HG02840 (cell line): ENCODE results near the gene APEH.

Experiments used
- ATAC-seq: cut with Tn5 transposase; IDR thresholded peaks from one replicate; pipeline ENCODE4 v1.9.1; 2021; ENCODE audit warnings: mild to moderate bottlenecking, moderate library complexity, moderate number of reproducible peaks; ENCODE audit not compliant: unreplicated experiment, low FRiP score

The APEH gene

GRCh38 chr3:49673715-49674496 lies at the start of gene APEH:
TSS of gene APEH (plus strand) at chr3:49674351. CDS start at chr3:49674402, 51 bp downstream.
- peak; percentile 77 for ATAC-seq

GRCh38 chr3:49625071-49625470 lies 49.1 kb upstream of the APEH start:
- ATAC-seq: no peak

- no peak for ATAC-seq
These were observed 48.0 kb upstream of the APEH start for GRCh38 chr3:49626101-49626581.

DNA sequence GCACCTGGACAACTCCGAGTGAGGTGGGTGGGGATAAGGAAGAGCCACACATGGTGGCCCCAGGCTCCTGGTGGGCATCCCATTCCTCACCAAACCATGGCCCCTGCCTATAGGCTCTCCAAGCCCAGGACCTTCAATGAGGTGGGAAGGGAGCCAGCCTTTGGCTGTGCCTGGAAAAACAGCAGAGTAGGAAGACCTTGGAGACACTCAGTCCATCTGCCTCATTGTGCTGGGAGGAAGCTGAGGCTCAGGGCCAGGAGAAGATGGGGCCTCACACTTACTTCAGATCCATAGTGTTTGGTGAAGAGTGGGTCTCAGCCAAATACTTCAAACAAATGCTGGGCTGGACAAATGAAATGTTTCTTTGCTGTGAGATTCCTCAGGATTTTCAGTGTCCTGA lies 47.4 kb upstream of the APEH start:
- no peak for ATAC-seq

DNA sequence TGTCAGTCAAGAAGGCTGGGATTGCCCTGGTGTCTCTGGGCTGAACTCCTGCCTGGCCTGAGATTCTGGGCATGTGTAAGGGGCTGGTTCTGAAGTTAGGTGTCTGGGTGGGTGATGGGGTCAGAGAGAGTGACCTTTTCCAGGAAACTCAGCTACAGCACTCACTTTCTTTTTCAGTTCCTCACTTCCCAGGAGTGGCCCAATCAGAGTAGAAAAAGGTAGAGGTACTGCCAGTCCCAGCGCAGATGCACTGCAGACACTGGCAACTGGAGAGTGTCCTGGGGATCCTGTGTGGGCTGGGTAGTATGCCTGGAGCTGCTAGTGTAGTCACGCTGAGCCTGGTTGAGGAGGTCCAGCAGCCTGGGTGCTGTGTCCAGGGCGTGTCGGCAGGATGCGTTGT lies 46.5 kb upstream of the APEH start:
- ATAC-seq: no peak

GRCh38 chr3:49628249-49628648 lies 45.9 kb upstream of the APEH start:
- ATAC-seq: no peak

DNA sequence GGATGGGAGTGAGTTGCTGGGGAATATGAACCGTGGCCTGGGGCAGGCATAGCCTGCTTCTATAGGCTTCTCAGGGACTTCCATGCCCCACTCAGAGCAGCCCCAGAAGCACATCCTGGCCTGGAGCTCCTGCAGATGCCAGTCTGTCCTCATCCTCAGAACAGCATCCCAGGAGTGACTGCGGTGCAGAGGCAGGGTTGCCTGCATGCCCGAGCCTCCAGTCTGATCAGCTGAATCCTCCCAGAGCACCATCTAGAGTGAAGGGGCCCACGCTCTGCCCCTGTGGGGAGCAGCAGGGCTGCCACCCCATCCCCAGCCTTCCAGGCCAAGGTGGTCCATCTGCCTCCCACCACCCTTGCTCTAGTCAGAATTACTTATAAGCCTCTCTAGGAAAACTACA lies 44.7 kb upstream of the APEH start:
- no peak for ATAC-seq

DNA sequence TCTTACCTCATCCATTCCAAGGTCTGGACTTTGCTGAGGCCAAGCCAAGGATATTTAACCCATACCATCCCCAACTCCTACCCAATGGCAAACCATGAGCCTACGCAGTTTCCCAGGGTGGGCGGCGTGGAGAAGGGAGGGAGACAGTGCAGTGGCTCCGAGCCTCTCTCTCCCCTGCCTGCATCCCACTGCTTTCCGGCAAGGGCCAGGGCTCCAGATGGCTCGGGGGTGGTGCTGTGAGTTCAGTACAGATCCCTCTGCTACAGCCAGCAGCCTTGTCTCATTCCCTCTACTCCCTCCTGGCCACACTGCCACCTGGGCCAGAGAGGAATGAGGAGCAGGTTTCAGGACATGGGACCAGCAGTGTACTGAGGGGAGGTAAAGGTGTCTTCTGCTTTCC lies 44.3 kb upstream of the APEH start:
- no peak for ATAC-seq

- no peak for ATAC-seq
These were observed 43.4 kb upstream of the APEH start for GRCh38 chr3:49630784-49631183.

GRCh38 chr3:49634736-49635135 lies 39.4 kb upstream of the APEH start:
- ATAC-seq: no peak

DNA sequence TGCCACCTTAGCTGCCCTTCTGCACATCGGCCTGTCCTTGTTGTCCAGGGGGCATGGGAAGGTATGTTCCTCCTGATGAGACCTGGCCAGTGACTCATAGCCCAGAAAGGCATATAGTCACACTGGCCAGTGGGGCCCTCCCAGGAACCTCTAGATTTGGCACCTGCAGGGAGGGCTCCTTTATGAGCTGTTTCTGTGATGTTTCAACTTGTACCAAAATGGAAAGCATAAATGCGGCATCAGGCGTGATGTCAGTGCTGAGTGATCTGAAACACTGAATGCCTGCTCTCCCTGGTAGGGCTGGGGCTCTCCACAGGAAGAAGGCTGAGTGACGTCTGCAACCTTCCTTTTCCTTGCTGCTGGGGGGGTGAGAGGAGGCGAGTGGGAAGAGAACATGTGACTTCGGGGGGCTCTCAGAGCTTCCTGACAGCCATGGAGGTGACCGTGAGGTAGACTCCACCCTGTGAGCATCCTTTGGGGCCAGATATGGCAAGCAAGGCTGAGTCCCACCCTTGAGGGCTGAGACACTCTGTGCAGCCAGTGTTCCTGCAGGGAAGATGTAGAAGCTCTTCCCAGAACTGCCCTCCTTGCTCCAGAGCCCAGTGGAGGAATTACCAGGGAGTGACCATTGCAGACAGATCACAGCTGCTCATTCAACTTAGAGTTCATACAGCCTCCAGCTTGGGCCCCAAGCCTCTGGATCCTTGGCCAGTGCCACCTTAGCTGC lies 37.1 kb upstream of the APEH start:
- no peak for ATAC-seq

GRCh38 chr3:49638445-49638844 lies 35.7 kb upstream of the APEH start:
- no peak for ATAC-seq

DNA sequence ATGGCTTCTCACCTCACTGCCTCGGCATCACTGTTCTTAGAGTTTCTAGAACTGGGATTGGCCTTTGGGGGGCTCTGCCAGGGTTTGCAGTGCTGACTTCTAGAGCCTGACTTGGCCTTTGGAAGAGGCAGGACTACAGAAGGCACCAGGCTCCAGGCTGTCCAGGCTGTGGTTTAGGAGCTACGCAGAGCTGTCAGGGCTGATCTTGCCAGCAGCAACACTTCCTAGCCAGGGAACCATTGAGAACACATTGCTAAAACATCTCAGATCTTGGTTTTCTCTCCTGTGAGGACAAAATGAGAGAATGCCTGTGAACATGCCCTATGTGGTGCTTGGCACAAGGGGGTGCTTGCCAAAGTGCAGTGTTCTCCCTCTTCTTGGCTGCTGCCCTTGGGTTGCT lies 34.6 kb upstream of the APEH start:
- no peak for ATAC-seq

- no peak for ATAC-seq
These were observed 32.9 kb upstream of the APEH start for GRCh38 chr3:49641292-49641691.

DNA sequence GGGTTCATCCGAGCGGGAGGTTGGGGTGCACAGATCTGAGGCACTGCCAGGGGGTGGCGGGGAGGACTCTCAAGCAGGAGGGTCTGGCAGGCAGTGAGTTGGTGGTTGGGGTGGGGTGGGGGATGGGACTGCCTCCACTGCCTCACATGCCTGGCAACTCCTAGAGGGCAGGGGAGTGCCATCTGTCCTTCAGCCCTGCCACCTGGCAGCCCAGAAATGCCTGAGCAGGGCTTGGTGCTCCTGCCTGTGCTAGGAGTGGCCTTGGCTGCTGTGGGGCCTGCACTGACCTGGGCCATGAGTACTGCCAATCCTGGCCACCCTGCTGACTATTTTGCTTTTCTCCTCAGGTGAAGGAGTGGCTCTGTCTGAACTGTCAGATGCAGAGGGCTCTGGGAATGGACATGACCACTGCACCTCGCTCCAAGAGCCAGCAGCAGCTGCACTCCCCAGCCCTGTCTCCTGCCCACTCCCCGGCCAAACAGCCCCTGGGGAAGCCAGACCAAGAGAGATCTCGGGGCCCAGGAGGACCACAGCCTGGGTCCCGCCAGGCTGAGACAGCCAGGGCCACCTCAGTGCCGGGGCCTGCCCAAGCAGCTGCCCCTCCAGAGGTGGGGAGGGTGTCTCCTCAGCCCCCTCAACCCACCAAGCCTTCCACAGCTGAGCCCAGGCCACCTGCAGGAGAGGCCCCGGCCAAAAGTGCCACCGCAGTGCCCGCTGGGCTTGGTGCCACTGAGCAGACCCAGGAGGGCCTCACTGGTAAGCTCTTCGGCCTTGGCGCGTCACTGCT lies 32.0 kb upstream of the APEH start:
- no peak for ATAC-seq

DNA sequence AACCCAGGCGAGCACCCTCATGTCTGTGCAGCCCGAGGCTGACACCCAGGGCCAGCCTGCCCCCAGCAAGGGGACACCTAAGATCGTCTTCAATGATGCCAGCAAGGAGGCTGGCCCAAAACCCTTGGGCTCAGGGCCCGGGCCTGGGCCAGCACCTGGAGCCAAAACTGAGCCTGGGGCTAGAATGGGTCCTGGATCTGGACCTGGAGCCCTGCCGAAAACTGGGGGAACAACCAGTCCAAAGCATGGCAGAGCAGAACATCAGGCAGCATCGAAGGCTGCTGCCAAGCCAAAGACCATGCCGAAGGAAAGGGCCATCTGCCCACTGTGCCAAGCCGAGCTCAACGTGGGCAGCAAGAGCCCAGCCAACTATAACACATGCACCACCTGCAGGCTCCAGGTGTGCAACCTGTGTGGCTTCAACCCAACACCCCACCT lies 31.4 kb upstream of the APEH start:
- ATAC-seq: no peak

GRCh38 chr3:49644684-49645083 lies 29.5 kb upstream of the APEH start:
- no peak for ATAC-seq

GRCh38 chr3:49646236-49646635 lies 27.9 kb upstream of the APEH start:
- ATAC-seq: no peak

GRCh38 chr3:49647741-49648140 lies 26.4 kb upstream of the APEH start:
- no peak for ATAC-seq

DNA sequence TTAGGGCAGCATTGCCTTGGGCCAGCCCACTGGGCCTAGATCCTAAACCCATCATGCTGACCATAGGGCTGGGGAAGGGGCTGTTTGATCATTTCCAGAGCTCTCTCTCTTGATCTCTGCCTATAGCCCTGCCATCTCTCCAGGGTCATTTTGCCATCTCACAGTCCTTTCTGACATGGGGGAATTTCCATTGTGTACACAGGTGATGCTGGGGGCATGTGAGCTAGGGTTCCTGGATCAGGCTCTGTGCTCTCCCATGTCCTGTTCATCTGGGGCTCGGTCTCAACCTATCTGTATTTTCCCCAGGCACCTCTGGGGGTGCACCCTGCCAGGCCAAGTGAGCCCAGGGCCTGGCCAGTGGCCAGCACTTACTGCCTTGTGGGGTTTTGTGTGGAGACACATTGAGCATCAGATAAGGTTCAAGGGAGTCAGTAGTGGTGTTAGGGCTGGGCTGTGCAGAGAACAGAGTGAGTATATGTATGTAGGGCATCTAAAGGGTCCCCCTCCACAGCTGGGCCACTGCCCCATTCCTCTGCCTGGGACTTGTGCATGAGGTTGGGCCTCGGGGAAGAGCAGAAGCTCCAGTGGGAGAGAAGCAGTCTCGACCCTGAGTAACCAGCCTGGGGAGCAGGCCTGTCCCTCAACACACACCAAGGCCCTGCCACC lies 25.7 kb upstream of the APEH start:
- ATAC-seq: no peak
